HEK293 (cell line): ENCODE measurements around the gene PPP4R1.

Experiments
- CTCF ChIA-PET: fragments of 350-600 bp; formaldehyde crosslinking; extraction: SDS; loops from one replicate; lab custom pipeline; 2021; ENCODE audit warnings: antibody characterized with exemption; lab: Yijun Ruan, JAX
- POLR2A ChIA-PET: fragments of 300-600 bp; formaldehyde crosslinking; extraction: SDS; loops from one replicate; lab custom pipeline; 2020; ENCODE audit warnings: antibody characterized with exemption, inconsistent platforms; lab: Yijun Ruan, JAX
- H3K27ac ChIP-seq: fragments of 200-500 bp; sonication (Bioruptor generic); 2 replicates; pipeline ENCODE4 v1.5.1; 2014; ENCODE audit warnings: low read depth, low read length, control low read depth, inconsistent platforms; ENCODE audit errors: extremely low read depth
- H3K36me3 ChIP-seq, 2 experiments: fragments of 200-500 bp in 1 of 2; sonication (Bioruptor generic) in 1 of 2; 1 replicate in 1 of 2; 2 replicates in 1 of 2; pipeline ENCODE4 v1.5.1; 2014 to 2017; ENCODE audit warnings: inconsistent platforms in 2 of 2, low read length in 2 of 2; ENCODE audit not compliant: control insufficient read depth in 2 of 2, insufficient read depth in 1 of 2
- H3K4me1 ChIP-seq: fragments of 200-500 bp; sonication (Bioruptor generic); 2 replicates; pipeline ENCODE4 v1.5.1; 2014; ENCODE audit warnings: mild to moderate bottlenecking, low read length, inconsistent platforms; ENCODE audit not compliant: control insufficient read depth, insufficient read depth
- H3K4me3 ChIP-seq: 2 replicates; pipeline ENCODE4 v1.5.1; 2011; ENCODE audit warnings: low read depth, mild to moderate bottlenecking, control low read depth, low read length, moderate library complexity
- H3K9me3 ChIP-seq: fragments of 200-500 bp; sonication (Bioruptor generic); 2 replicates; pipeline ENCODE4 v1.5.1; 2014; ENCODE audit warnings: low read depth, low read length, inconsistent platforms; ENCODE audit not compliant: control insufficient read depth, insufficient read depth
- KLF8 ChIP-seq: fragments of 450-650 bp; formaldehyde crosslinking; IDR thresholded peaks from 2 replicates; pipeline ENCODE4 v1.5.1; 2016; ENCODE audit warnings: missing biosample characterization, missing genetic modification characterization
- MEIS1 ChIP-seq: sonication (generic); formaldehyde crosslinking; IDR thresholded peaks from 2 replicates; pipeline ENCODE4 v1.8.1; 2022; ENCODE audit warnings: missing genetic modification reagents, mild to moderate bottlenecking, borderline replicate concordance
- OSR2 ChIP-seq: fragments of 450-650 bp; formaldehyde crosslinking; IDR thresholded peaks from 2 replicates; pipeline ENCODE4 v1.5.1; 2016; ENCODE audit warnings: missing biosample characterization, missing genetic modification characterization
- PBX3 ChIP-seq: sonication (generic); formaldehyde crosslinking; IDR thresholded peaks from 2 replicates; pipeline ENCODE4 v1.8.1; 2022; ENCODE audit warnings: mild to moderate bottlenecking, moderate library complexity, missing genetic modification reagents
- PRDM1 ChIP-seq: fragments of 450-650 bp; formaldehyde crosslinking; IDR thresholded peaks from 2 replicates; pipeline ENCODE4; 2016; ENCODE audit warnings: missing biosample characterization, missing genetic modification characterization
- SP7 ChIP-seq: fragments of 450-650 bp; formaldehyde crosslinking; IDR thresholded peaks from 2 replicates; pipeline ENCODE4 v1.5.1; 2016; ENCODE audit warnings: missing biosample characterization, missing genetic modification characterization
- ZBTB1 ChIP-seq: fragments of 450-650 bp; formaldehyde crosslinking; IDR thresholded peaks from 2 replicates; pipeline ENCODE4 v1.5.1; 2016; ENCODE audit warnings: missing biosample characterization, missing genetic modification characterization
- ZEB2 ChIP-seq: fragments of 450-650 bp; formaldehyde crosslinking; IDR thresholded peaks from 2 replicates; pipeline ENCODE4 v1.5.1; 2016; ENCODE audit warnings: missing biosample characterization, missing genetic modification characterization
- ZNF121 ChIP-seq: fragments of 450-650 bp; formaldehyde crosslinking; IDR thresholded peaks from 2 replicates; pipeline ENCODE4 v1.5.1; 2016; ENCODE audit warnings: missing biosample characterization, missing genetic modification characterization
- ZNF132 ChIP-seq: fragments of 450-650 bp; formaldehyde crosslinking; IDR thresholded peaks from 2 replicates; pipeline ENCODE4 v1.5.1; 2017; ENCODE audit warnings: missing biosample characterization, missing genetic modification characterization, borderline replicate concordance
- ZNF174 ChIP-seq: fragments of 450-650 bp; formaldehyde crosslinking; IDR thresholded peaks from 2 replicates; pipeline ENCODE4 v1.5.0; 2017; ENCODE audit warnings: missing biosample characterization, mild to moderate bottlenecking, missing genetic modification characterization
- ZNF366 ChIP-seq: fragments of 450-650 bp; formaldehyde crosslinking; conservative IDR thresholded peaks from 2 replicates; pipeline ENCODE4 v1.5.1; 2016; ENCODE audit warnings: missing biosample characterization, missing genetic modification characterization
- ZNF391 ChIP-seq: fragments of 450-650 bp; formaldehyde crosslinking; IDR thresholded peaks from 2 replicates; pipeline ENCODE4 v1.5.1; 2016; ENCODE audit warnings: low read depth, missing biosample characterization, missing genetic modification characterization, borderline replicate concordance
- ZNF423 ChIP-seq: fragments of 450-650 bp; formaldehyde crosslinking; IDR thresholded peaks from 2 replicates; pipeline ENCODE4 v1.5.1; 2016; ENCODE audit warnings: missing biosample characterization, missing genetic modification characterization
- ZNF514 ChIP-seq: fragments of 450-650 bp; formaldehyde crosslinking; IDR thresholded peaks from 2 replicates; pipeline ENCODE4 v1.5.1; 2016; ENCODE audit warnings: missing biosample characterization, missing genetic modification characterization
- ZNF529 ChIP-seq: fragments of 450-650 bp; formaldehyde crosslinking; IDR thresholded peaks from 2 replicates; pipeline ENCODE4 v1.5.1; 2017; ENCODE audit warnings: missing genetic modification characterization, missing biosample characterization; ENCODE audit not compliant: insufficient replicate concordance
- ZNF549 ChIP-seq: fragments of 450-650 bp; IDR thresholded peaks from 2 replicates; pipeline ENCODE4 v1.5.1; 2018; ENCODE audit warnings: missing biosample characterization, missing genetic modification characterization, mild to moderate bottlenecking, inconsistent platforms, moderate library complexity
- ZNF585B ChIP-seq: fragments of 450-650 bp; formaldehyde crosslinking; IDR thresholded peaks from 2 replicates; pipeline ENCODE4 v1.5.1; 2016; ENCODE audit warnings: missing biosample characterization, missing genetic modification characterization
- ZNF629 ChIP-seq: fragments of 450-650 bp; formaldehyde crosslinking; IDR thresholded peaks from 2 replicates; pipeline ENCODE4 v1.5.1; 2017; ENCODE audit warnings: missing biosample characterization, missing genetic modification characterization
- ZNF654 ChIP-seq: fragments of 450-650 bp; formaldehyde crosslinking; IDR thresholded peaks from 2 replicates; pipeline ENCODE4 v1.5.1; 2016; ENCODE audit warnings: low read depth, missing biosample characterization, missing genetic modification characterization
- ZNF792 ChIP-seq: fragments of 450-650 bp; formaldehyde crosslinking; IDR thresholded peaks from 2 replicates; pipeline ENCODE4 v1.5.1; 2016; ENCODE audit warnings: missing biosample characterization, missing genetic modification characterization
- ZSCAN18 ChIP-seq: fragments of 450-650 bp; formaldehyde crosslinking; IDR thresholded peaks from 2 replicates; pipeline ENCODE4 v1.5.1; 2016; ENCODE audit warnings: missing biosample characterization, missing genetic modification characterization
- TF ChIP-seq, protein P1 (sequence below): fragments of 450-650 bp; formaldehyde crosslinking; IDR thresholded peaks from 2 replicates; pipeline ENCODE4 v1.5.1; 2016; ENCODE audit warnings: missing biosample characterization, missing genetic modification characterization, low read depth
- TF ChIP-seq, protein P2 (sequence below): IDR thresholded peaks from 2 replicates; pipeline ENCODE4 v1.6.1; 2011; ENCODE audit warnings: mild to moderate bottlenecking, low read depth, low read length, borderline replicate concordance
- TF ChIP-seq, protein P3 (sequence below): fragments of 450-650 bp; formaldehyde crosslinking; IDR thresholded peaks from 2 replicates; pipeline ENCODE4 v1.5.1; 2016; ENCODE audit warnings: missing biosample characterization, missing genetic modification characterization
- TF ChIP-seq, protein P4 (sequence below): fragments of 450-650 bp; formaldehyde crosslinking; IDR thresholded peaks from 2 replicates; pipeline ENCODE4 v1.5.1; 2017; ENCODE audit warnings: missing biosample characterization, mild to moderate bottlenecking, missing genetic modification characterization, moderate library complexity
- TF ChIP-seq, protein P5 (sequence below): fragments of 450-650 bp; formaldehyde crosslinking; IDR thresholded peaks from 2 replicates; pipeline ENCODE4 v1.5.1; 2016; ENCODE audit warnings: missing biosample characterization, missing genetic modification characterization

Gene PPP4R1

GRCh38 chr18:9575558-9575957 is 38.8 kb downstream of the PPP4R1 start:
- POLR2A ChIA-PET, result interaction anchor here (0.5 to 1.1 kb wide), 2 partner anchors 37 to 370 kb away, joined by 3 read pairs; no protein-coding TSS in a partner anchor
- TF ChIP-seq, protein P1, sequence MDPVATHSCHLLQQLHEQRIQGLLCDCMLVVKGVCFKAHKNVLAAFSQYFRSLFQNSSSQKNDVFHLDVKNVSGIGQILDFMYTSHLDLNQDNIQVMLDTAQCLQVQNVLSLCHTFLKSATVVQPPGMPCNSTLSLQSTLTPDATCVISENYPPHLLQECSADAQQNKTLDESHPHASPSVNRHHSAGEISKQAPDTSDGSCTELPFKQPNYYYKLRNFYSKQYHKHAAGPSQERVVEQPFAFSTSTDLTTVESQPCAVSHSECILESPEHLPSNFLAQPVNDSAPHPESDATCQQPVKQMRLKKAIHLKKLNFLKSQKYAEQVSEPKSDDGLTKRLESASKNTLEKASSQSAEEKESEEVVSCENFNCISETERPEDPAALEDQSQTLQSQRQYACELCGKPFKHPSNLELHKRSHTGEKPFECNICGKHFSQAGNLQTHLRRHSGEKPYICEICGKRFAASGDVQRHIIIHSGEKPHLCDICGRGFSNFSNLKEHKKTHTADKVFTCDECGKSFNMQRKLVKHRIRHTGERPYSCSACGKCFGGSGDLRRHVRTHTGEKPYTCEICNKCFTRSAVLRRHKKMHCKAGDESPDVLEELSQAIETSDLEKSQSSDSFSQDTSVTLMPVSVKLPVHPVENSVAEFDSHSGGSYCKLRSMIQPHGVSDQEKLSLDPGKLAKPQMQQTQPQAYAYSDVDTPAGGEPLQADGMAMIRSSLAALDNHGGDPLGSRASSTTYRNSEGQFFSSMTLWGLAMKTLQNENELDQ (tag by site-specific recombination), result no peak
- 0 out of 2 replicates have a peak, but pooled peaks have one; percentile 29 for TF ChIP-seq ZNF792
- TF ChIP-seq ZNF121 (tag by site-specific recombination), result no peak
- no peak for TF ChIP-seq ZNF366 (tag by site-specific recombination)
- TF ChIP-seq ZNF174 (tag by site-specific recombination), result no peak
- 0 out of 2 replicates have a peak, but pooled peaks have one; percentile 13 for TF ChIP-seq ZEB2 (tag by site-specific recombination)
- TF ChIP-seq ZNF423, result no peak
- TF ChIP-seq ZNF654 (tag by site-specific recombination), result peak; percentile 59
- TF ChIP-seq ZNF132 (tag by site-specific recombination), result no peak
- TF ChIP-seq PBX3 (CRISPR knock-in tag), result no peak
- TF ChIP-seq, protein P2, sequence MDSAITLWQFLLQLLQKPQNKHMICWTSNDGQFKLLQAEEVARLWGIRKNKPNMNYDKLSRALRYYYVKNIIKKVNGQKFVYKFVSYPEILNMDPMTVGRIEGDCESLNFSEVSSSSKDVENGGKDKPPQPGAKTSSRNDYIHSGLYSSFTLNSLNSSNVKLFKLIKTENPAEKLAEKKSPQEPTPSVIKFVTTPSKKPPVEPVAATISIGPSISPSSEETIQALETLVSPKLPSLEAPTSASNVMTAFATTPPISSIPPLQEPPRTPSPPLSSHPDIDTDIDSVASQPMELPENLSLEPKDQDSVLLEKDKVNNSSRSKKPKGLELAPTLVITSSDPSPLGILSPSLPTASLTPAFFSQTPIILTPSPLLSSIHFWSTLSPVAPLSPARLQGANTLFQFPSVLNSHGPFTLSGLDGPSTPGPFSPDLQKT, result no peak
- TF ChIP-seq ZNF391 (tag by site-specific recombination), result no peak
- no peak for TF ChIP-seq ZNF549 (tag by site-specific recombination)
- peak; percentile 32; the same call in 1 of the 2 replicates for TF ChIP-seq ZNF629 (tag by site-specific recombination)
- TF ChIP-seq, protein P3, sequence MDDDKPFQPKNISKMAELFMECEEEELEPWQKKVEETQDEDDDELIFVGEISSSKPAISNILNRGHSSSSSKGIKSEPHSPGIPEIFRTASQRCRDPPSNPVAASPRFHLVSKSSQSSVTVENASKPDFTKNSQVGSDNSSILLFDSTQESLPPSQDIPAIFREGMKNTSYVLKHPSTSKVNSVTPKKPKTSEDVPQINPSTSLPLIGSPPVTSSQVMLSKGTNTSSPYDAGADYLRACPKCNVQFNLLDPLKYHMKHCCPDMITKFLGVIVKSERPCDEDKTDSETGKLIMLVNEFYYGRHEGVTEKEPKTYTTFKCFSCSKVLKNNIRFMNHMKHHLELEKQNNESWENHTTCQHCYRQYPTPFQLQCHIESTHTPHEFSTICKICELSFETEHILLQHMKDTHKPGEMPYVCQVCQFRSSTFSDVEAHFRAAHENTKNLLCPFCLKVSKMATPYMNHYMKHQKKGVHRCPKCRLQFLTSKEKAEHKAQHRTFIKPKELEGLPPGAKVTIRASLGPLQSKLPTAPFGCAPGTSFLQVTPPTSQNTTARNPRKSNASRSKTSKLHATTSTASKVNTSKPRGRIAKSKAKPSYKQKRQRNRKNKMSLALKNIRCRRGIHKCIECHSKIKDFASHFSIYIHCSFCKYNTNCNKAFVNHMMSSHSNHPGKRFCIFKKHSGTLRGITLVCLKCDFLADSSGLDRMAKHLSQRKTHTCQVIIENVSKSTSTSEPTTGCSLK (tag by site-specific recombination), result no peak
- TF ChIP-seq, protein P4, sequence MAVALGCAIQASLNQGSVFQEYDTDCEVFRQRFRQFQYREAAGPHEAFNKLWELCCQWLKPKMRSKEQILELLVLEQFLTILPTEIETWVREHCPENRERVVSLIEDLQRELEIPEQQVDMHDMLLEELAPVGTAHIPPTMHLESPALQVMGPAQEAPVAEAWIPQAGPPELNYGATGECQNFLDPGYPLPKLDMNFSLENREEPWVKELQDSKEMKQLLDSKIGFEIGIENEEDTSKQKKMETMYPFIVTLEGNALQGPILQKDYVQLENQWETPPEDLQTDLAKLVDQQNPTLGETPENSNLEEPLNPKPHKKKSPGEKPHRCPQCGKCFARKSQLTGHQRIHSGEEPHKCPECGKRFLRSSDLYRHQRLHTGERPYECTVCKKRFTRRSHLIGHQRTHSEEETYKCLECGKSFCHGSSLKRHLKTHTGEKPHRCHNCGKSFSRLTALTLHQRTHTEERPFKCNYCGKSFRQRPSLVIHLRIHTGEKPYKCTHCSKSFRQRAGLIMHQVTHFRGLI (tag by site-specific recombination), result no peak
- TF ChIP-seq ZNF514, result no peak
- TF ChIP-seq SP7 (tag by site-specific recombination), result peak; percentile 35; the same call in 1 of the 2 replicates
- no peak for TF ChIP-seq ZNF529 (tag by site-specific recombination)
- TF ChIP-seq ZBTB1 (tag by site-specific recombination), result no peak
- peak; percentile 41; the same call in 1 of the 2 replicates for TF ChIP-seq PRDM1 (tag by site-specific recombination)
- TF ChIP-seq OSR2 (tag by site-specific recombination), result no peak
- TF ChIP-seq ZSCAN18, result no peak
- no peak for TF ChIP-seq KLF8
- TF ChIP-seq, protein P5, sequence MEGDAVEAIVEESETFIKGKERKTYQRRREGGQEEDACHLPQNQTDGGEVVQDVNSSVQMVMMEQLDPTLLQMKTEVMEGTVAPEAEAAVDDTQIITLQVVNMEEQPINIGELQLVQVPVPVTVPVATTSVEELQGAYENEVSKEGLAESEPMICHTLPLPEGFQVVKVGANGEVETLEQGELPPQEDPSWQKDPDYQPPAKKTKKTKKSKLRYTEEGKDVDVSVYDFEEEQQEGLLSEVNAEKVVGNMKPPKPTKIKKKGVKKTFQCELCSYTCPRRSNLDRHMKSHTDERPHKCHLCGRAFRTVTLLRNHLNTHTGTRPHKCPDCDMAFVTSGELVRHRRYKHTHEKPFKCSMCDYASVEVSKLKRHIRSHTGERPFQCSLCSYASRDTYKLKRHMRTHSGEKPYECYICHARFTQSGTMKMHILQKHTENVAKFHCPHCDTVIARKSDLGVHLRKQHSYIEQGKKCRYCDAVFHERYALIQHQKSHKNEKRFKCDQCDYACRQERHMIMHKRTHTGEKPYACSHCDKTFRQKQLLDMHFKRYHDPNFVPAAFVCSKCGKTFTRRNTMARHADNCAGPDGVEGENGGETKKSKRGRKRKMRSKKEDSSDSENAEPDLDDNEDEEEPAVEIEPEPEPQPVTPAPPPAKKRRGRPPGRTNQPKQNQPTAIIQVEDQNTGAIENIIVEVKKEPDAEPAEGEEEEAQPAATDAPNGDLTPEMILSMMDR (tag by site-specific recombination), result peak; percentile 64
- no peak for TF ChIP-seq ZNF585B (tag by site-specific recombination)
- no peak for TF ChIP-seq MEIS1

More at GRCh38 chr18:9575558-9575957, 38.8 kb downstream of the PPP4R1 start:
- Histone ChIP-seq H3K4me3 (no peak overlapping the region), H3K36me3 (peaks cover 35 to 57% of the 10 kb centered on the region in 2 experiments), H3K27ac (no peak overlapping the region), H3K4me1 (no peaks in the 10 kb centered on the region; the same call in 1 of the 2 replicates), H3K9me3 (no peaks in the 10 kb centered on the region)
- CTCF ChIA-PET, result interaction anchor here (0.5 to 4.6 kb wide), 53 partner anchors 8 to 534 kb away, joined by 3 to 31 read pairs (median 5); partner anchors contain the start of gene RAB31
